HG02981 (cell line): ENCODE measurements around the gene RFFL.
"Not testable (repeated sequence)": the region's sequence is repeated elsewhere in the genome, so short reads cannot be mapped to it uniquely, and the experiment has no call there.

Experiments
- ATAC-seq: cut with Tn5 transposase; IDR thresholded peaks from one replicate; pipeline ENCODE4 v1.9.1; 2021; ENCODE audit warnings: mild to moderate bottlenecking, moderate library complexity; ENCODE audit not compliant: unreplicated experiment

The RFFL gene

DNA sequence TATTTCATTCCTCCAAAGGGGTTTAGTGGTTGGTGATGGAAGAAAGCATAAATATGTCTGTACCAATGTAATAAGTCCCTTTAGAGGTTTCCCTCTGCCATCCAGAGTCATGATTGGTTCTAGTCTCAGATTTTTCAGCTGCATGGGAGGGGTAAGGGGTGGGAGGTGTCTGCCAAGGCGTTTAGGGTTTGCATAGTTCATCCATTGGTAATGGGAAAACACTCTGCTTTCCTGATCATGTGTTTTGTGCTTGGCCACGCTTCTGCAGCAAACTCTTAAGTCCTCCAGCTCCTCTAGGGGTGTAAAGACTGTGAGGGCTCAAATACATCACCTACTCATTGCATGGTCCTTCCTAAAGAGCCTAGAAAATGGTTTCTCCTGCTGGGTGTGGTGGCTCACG lies 53.4 kb downstream of the RFFL start:
- no peak for ATAC-seq

DNA sequence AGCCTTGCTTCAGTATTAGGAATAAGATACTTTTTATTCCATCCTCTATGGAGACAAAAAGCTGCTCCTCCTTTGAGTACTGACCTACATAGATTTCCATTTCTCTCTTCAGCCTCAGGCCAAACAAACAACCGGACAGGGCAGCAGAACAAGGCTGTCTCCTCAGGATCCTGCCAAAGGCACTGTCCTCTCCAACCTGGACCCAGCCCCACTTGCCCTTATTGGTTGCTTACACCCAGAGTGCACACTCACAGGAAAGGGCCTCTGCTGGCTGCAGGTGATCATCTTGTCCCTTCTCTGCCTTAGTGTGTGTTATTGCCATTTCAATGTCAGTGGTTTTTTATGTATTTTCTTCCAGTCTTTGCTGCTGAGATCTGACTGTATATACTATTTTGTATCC lies 56.5 kb downstream of the RFFL start:
- ATAC-seq, result no peak

DNA sequence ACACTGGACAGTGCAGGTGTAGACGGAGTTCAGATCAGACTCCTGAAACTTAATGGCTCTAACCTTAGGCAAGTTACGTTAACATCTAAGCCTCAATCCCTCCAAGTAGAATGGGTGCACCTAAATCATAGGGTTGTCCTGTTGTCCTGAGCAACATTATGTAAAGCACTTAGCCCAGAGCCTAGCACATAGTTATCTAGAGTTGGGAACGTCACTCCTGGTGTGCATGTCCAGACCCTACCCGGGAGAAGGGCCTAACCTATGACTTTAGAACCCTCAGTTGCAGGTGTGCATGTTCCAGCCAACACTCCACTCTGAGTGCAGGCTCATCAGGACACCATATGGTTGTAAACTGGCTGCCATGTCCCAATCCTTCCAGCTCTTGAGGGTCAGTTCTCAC lies 57.2 kb downstream of the RFFL start:
- ATAC-seq, result no peak

DNA sequence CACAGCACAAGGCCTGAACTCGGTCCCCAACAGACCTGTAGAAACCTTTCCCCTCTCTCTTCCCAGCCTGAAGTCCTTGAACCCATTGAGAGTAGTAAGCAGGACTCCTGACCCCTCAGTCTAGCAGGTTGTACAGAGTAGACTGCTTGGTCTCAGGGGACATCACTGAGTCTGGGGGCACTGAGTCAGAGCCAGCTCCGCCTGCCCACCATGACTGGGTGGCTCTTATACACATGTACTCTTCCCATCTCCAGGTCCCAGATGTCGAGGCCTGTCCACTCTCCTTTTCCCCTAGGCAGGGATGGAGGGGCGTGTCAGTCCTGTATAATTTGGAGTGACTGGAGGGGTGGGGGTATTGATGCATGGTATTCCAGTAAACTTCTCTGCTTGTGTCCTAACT lies 59.7 kb downstream of the RFFL start:
- no peak for ATAC-seq

DNA sequence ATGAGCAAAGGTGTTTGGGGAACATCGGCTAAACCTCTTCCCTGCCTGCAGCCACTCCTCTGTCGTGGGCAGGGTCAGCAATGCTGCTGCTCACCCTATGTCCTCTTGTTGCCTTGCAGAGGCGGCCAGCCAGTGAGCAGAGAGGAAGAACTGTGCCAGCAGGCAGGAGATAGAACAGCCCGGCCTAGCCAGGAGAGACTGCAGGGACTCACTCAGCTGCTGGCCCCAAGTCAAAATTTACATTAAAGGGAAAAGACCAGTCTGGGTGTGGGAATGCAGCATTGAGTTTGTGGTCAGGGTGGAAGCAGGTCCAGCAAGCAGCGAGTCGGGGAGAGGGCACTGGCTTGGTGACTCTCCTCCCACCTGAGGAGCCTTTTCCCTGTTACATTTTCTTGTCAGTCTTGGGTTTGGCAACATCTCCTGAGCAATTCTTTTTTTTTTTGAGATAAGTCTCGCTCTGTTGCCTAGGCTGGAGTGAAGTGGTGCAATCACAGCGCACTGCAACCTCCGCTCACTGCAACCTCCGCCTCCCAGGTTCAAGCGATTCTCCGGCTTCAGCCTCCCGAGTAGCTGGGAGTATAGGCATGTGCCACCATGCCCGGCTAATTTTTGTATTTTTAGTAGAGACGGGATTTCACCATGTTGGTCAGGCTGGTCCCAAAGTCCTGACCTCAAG lies 60.5 kb downstream of the RFFL start:
- ATAC-seq, result no peak

DNA sequence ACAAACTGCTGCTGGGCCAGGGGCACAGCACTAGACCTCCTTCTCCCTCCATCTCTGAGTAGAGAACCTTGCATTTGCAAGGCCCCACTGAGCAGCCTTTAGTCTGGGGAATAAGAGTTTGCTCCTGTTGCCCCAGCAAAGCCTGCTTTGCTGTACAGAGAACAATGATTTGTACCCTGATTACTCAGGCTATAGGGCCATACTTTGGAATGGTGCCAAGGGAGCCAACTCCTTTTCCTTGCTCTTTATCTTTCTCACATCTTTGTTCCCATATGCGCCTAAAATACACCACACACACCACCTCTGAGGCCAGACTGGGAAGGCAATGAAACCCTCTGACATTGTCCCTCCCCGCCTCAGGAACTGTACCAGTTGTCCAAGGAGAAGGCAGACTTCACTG lies 62.0 kb downstream of the RFFL start:
- no peak for ATAC-seq

DNA sequence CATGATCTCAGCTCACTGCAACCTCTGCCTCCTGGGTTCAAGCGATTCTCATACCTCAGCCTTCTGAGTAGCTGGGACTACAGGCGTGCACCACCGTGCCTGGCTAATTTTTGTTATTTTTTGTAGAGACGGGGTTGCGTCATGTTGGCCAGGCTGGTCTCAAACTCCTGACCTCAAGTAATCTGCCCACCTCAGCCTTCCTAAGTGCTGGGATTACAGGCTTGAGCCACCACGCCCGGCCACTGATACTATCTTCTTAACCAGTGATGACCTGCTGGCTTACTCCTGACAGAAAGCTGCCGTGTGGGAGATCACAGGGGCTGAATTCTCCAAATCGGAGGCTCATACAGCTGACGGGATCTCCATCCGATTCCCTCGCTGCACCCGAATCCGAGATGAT lies 62.5 kb downstream of the RFFL start:
- not testable (repeated sequence) for ATAC-seq

DNA sequence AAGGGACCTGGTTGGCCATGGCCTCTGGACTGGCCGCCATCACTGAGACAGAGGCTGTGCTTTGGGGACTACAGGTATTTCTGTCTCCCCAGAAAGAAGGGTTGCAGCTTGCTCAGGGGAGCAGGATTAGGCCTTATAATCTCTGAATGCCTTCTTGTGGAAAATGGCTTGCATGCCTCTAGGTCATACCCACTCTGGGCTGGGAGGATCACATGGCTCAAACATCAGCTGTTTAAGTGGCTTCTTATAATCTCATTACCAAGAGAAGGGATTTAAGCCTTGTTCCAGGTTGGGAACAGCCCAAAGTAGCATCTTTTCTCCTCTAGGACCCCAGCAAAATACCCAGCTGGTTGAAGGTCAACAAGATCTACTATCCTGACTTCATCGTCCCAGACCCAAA lies 64.1 kb downstream of the RFFL start:
- no peak for ATAC-seq

DNA sequence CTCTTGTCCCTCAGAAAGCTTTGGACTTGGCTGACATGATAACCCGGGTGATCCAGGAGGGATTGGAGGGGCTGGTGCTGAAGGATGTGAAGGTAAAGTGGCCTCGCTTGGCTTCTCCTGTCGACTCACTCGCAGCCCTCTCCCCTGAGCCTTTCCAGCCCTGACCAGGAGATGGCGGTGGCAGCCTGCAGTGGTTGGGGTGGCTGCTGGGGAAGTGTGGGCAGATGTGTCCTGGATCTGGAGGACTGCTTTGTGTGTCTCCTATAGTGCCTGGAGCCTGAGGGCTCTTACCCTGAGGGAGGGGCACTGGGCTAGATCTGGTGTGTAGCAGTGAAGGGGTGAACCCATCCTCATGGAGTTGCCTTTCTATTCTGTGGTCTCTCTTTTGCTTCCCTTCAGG lies 65.3 kb downstream of the RFFL start:
- ATAC-seq, result peak; percentile 63

DNA sequence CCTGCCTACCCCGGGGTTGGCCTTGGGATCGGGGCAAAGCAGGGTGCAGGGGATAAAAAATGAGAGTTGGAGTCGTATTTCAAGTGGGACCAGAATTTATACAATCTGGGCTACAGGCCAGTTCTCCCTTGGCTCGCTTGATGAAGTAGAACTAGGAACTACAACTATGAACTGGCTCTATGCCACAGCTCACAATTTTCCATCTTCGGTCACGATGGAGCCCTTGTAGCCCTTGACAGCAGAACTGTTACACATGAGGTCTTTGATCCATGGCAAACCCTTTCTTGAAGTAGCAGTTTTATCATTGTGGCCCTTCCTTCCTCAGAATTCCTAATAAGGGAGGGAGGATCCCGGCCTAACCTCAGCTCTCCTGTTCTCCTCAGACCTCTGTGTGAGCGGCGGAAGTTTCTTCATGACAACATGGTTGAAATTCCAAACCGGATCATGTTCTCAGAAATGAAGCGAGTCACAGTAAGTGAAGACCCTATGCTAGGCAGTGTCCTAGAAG lies 66.1 kb downstream of the RFFL start:
- ATAC-seq, result no peak

DNA sequence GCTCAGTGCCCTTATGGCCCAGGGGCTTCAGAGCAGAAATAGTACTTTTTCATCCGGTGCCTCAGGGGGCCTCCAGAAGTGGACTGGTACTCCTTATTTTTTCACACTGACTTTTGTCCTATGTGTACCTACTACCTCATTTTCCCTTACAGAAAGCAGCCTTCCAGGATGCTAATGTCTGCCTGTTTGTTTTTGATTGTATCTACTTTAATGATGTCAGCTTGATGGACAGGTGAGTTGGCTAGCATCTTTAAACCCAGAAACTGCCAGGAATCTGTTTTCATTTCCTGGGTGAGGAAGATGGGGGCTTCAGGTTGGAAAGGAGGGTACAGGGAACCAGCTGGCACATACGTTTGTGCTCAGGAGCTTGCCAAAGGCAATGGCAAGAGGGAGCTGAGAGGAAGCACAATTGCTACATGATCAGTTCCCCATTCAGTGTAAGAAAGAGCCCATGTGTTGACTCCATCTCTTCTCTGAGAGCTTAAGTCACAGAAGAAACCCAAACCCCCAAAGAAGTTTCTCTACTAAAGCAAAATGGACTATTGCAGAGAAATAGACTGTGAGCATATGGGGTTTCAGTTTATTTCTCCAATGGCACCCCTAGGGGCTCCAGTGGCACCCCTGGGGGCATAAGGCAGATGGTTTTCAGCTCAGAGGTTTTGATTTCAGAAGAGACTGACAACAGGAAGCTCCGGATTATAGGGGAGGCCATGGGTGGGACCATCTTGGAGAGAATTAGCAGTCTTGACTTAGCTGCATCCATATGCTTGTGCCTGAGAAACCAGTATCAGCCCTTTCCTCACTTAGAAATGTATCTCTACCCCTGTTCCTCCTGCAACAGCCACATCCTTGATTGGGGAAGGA lies 66.9 kb downstream of the RFFL start:
- ATAC-seq, result no peak

DNA sequence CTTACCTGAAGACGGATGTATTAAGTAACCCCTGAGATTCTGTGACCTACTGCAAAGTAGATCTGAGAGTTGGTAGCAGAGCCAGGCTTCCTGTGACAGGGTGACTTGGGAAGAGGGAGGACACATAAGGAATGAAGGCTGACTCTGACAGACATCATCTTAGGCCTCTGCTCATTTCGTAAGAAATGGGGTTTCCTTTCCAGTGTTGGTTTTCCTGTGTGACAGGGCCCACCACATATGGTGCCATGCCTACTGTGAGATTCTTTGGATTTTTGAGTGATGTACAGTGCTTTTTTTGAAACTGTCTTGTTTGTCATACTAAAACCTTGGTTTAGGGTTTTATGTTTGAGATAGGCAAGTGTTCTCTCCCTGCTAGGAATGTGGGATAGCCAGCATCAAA lies 70.5 kb downstream of the RFFL start:
- ATAC-seq, result no peak

DNA sequence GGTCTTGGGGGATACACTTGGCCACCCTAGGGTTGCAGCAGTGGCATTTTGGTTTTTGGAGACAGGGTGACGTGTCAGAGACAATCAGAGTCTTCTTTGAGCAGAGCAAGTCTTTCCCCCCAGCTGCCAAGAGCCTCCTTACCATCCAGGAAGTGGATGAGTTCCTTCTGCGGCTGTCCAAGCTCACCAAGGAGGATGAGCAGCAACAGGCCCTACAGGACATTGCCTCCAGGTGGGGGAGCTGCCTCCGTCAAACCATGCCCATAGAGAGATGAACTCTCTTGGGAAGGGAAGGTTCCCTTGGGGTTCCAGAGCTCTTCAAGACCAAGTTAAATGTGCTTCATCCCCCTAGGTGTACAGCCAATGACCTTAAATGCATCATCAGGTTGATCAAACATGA lies 71.9 kb downstream of the RFFL start:
- ATAC-seq, result no peak

DNA sequence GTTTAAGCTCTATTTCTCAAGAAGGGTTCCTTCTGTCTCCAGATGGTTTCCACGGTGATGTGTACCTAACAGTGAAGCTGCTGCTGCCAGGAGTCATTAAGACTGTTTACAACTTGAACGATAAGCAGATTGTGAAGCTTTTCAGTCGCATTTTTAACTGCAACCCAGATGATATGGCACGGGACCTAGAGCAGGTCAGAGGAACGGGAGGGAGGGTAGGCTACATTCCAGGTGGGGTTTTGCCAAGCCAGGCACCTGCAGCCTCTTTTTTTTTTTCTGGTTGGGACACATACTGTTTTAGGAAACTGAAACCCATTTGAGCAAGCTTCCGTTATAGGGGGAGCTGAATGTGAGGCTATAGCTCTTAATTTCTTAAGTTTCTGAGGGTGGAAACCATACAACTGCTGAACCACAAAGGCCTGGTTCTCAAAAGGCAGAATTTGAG lies 72.6 kb downstream of the RFFL start:
- ATAC-seq, result no peak

DNA sequence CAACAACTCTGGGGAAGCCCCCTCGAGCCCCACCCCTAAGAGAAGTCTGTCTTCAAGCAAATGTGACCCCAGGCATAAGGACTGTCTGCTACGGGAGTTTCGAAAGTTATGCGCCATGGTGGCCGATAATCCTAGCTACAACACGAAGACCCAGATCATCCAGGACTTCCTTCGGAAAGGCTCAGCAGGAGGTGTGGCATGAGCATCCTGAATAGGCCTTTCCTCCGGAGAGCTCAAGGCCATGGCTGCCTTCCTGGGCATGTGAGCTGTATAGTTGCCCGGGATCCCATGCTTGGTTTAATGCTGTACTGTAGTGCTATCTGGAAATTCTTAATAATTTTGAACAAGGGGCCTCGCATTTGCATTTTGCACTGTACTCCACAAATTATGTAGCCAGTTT lies 74.0 kb downstream of the RFFL start:
- no peak for ATAC-seq

DNA sequence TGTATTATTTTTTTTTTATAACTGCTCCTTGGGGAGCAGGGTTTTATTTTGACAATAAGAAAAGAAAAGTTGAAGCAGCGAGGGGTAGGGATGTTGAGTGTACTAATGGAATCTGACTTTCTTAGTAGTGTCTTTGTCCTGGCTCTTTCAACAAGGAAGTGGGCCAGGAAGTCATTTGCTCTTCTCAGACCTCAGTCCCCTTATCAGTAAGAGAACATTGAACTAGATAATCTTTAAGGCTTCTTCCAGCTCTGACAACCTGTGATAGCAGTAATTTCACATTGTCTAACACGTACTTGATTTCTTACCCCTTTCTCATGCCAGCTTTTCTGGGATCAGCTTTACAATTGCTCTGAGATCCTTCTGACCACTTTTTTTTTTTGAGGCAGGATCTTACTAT lies 74.9 kb downstream of the RFFL start:
- ATAC-seq, result no peak

DNA sequence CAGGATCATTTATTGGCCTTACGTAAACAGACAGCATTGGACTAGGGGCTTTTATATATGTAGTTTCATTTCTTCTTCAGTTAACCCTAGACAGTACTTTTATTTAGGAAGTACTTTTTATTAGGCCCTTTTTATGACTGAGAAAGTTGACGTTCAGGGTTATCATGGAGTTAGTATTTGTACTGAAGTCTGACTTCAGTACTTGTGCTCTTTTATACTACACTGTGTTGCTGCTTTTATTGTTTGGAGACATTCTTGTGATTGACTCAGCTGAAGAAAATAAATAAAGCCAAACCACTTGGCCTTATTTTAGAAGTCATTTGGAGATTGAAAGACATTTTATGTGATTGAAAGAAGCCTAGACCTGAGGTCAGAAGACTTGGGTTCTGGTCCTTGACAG lies 76.3 kb downstream of the RFFL start:
- ATAC-seq, result no peak

DNA sequence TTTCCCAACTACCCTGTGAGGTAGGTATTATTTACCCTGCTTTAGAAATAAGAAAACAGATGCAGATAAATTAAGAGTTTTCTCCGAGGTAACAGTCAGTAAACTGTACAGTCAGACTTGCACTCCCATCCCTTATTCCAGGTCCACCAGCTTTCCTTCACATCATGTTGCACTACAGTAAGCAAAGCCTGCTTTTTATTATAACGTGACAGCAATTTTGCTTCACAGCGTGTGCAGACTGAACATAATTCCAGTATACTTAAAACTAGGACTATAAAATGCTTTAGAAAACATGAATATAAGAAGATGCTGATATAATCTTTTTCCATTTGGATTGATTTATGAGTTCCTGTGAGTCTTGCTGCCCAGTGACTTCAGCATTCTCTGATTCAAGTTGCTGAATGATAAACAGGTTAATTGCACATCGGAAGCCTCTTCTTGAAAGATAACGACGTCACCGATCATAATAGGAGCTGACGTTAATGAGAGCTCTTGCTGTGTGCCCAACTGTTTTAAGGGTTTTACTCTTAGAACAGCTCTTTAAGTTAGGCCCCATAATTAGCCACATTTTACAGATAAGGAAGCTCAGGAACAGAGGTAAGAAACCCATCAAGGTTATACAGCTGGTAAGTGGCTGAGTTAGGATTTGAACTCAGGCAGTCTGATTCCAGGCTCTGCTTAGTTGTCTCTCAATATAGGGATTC lies 81.8 kb downstream of the RFFL start:
- ATAC-seq, result no peak

DNA sequence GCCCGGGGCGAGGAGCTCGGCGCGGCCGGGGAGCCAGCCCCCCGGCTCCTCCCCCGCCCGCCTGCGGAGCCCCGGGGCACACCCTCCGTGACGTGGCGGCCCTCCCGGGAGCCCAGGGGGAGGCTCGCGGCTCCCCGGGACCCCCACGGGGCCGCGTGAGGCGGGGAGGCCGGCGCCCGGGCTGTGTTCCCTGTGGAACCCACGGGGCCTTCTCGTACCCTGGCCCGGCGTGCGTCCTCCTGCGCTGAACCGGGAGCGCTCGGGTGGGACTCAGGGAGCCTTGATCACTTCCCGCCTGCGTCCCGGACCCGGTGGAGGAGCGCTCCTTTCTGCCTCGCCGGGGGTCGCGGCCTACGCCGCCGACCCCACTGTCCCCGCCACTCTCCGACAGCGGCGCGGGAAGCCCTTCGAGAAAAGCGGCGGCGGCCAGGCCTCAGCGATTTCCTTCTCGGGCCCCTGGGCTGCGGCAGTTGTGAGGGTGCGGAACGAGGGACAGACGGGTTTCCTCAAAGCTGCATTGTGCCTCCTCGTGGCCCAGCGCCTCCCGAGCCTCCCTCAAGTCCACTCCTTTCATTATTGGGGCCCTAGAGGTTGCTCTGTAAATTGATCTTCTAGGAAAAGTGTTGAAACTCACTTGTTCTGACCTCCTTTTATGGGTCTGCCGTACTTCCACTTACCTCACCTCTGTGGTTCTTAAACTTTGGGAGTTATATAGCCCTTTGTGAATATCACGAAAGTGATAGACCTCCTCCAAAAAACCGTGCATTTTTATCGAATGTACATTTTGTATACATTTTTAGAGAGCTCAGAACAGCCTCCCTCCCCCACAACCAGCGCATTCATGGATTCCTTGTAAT lies 82.6 kb downstream of the RFFL start:
- peak; percentile 78 for ATAC-seq

DNA sequence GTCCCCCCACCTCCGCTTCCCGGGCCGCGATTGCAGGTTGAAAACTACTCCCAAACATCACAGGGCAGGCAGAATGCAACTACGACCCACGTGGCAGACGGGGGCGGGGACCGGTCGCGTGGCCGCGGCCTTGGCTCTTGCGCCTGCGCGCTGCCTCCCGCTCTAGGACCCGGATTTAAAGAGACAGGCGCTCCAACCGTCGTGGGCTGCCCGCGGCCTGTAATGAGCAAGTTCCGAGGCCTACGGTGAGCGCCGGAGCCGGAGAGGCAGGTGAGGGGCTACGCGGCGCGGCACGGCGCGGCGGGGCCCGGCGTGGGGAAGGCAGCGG lies 83.2 kb downstream of the RFFL start, which contains the start of gene LIG3:
LIG3 (plus strand) TSS at position 160 of the 328 bp plus-strand sequence. CDS start 2,494 bp downstream, outside the sequence.
- ATAC-seq, result peak; percentile 66
